ENCODE measurements around the gene AP4M1. TPM values are rescaled to one million over a fixed set of nuclear protein-coding genes. Genes with fewer than 3 reads are reported as not detected.

Gene AP4M1
- 24.9 TPM for total RNA-seq

GRCh38 chr7:100101016-100101862, at the start of gene AP4M1, which contains the start of gene MCM7:
AP4M1 (plus strand) TSS chr7:100101643; CDS start chr7:100101715, 72 bp downstream.
MCM7 (minus strand) TSS chr7:100101397; CDS start chr7:100101294, 103 bp downstream.
- peak; percentile 24 for FAIRE-seq

GRCh38 chr7:100053215-100053614, 48.2 kb upstream of the AP4M1 start:
- DNase-seq (ENCODE audit: low spot score in 2 of 2) (peak; percentile 65 to 74), FAIRE-seq (peak; percentile 47)

More at GRCh38 chr7:100101016-100101862, at the start of gene AP4M1, which contains the start of gene MCM7:
- peak; percentile 98 to 99 for DNase-seq (ENCODE audit: low spot score in 2 of 2)

GRCh38 chr7:100057006-100057405, 44.4 kb upstream of the AP4M1 start:
- FAIRE-seq (no peak), DNase-seq (ENCODE audit: low spot score in 2 of 2) (no peak)

- DNase-seq (ENCODE audit: low spot score in 2 of 2) (no peak), FAIRE-seq (no peak)
Observed at GRCh38 chr7:100059251-100059739, 42.1 kb upstream of the AP4M1 start.

GRCh38 chr7:100061518-100062193, 39.8 kb upstream of the AP4M1 start:
- FAIRE-seq (no peak), DNase-seq (ENCODE audit: low spot score in 2 of 2) (no peak)

GRCh38 chr7:100063376-100063775, 38.1 kb upstream of the AP4M1 start:
- DNase-seq (ENCODE audit: low spot score in 2 of 2) = no peak
- no peak for FAIRE-seq

GRCh38 chr7:100064162-100064561, 37.3 kb upstream of the AP4M1 start:
- FAIRE-seq (no peak), DNase-seq (ENCODE audit: low spot score in 2 of 2) (no peak)

GRCh38 chr7:100065452-100066186, 35.8 kb upstream of the AP4M1 start:
- no peak for DNase-seq (ENCODE audit: low spot score in 2 of 2)
- no peak for FAIRE-seq

- no peak for FAIRE-seq
Observed at GRCh38 chr7:100066953-100067352, 34.5 kb upstream of the AP4M1 start.

GRCh38 chr7:100069991-100070390, 31.5 kb upstream of the AP4M1 start:
- no peak for FAIRE-seq
- DNase-seq (ENCODE audit: low spot score in 2 of 2) = no peak

More at GRCh38 chr7:100066953-100067352, 34.5 kb upstream of the AP4M1 start:
- peak in 1 of 2 donors; percentile 22 for DNase-seq (ENCODE audit: low spot score in 2 of 2)

GRCh38 chr7:100071018-100071723, 30.3 kb upstream of the AP4M1 start:
- FAIRE-seq (no peak), DNase-seq (ENCODE audit: low spot score in 2 of 2) (no peak)

- FAIRE-seq = no peak
Observed at GRCh38 chr7:100072462-100072861, 29.0 kb upstream of the AP4M1 start.

GRCh38 chr7:100074841-100075240, 26.6 kb upstream of the AP4M1 start:
- no peak for FAIRE-seq
- no peak for DNase-seq (ENCODE audit: low spot score in 2 of 2)

More at GRCh38 chr7:100072462-100072861, 29.0 kb upstream of the AP4M1 start:
- no peak for DNase-seq (ENCODE audit: low spot score in 2 of 2)

GRCh38 chr7:100075418-100075817, 26.0 kb upstream of the AP4M1 start:
- FAIRE-seq = no peak
- no peak for DNase-seq (ENCODE audit: low spot score in 2 of 2)

GRCh38 chr7:100077205-100077604, 24.2 kb upstream of the AP4M1 start:
- no peak for FAIRE-seq

GRCh38 chr7:100079024-100079560, 22.4 kb upstream of the AP4M1 start:
- DNase-seq (ENCODE audit: low spot score in 2 of 2) (no peak), FAIRE-seq (no peak)

More at GRCh38 chr7:100077205-100077604, 24.2 kb upstream of the AP4M1 start:
- no peak for DNase-seq (ENCODE audit: low spot score in 2 of 2)

GRCh38 chr7:100080907-100081534, 20.4 kb upstream of the AP4M1 start:
- DNase-seq (ENCODE audit: low spot score in 2 of 2) = no peak
- FAIRE-seq = no peak

GRCh38 chr7:100081535-100082102, 19.8 kb upstream of the AP4M1 start, which contains the start of gene ZNF3:
ZNF3 (minus strand) TSS chr7:100081723; CDS start chr7:100077357, 4,366 bp downstream.
- DNase-seq (ENCODE audit: low spot score in 2 of 2) (peak; percentile 96 to 97), FAIRE-seq (peak; percentile 17)

- no peak for DNase-seq (ENCODE audit: low spot score in 2 of 2)
- no peak for FAIRE-seq
Observed at GRCh38 chr7:100082978-100083377, 18.5 kb upstream of the AP4M1 start.

Measured in frontal cortex (tissue), 4 donors.